ENCODE measurements around the gene TMEM229B. TPM values are rescaled to one million over a fixed set of nuclear protein-coding genes. Genes with fewer than 3 reads are reported as not detected.

The TMEM229B gene
- total and polyA plus RNA-seq, 2 of the 4 experiments (the other 2 are of a cell fraction), result under 0.01 TPM; not detected in 1

- dilution Hi-C loops (cut with HindIII; ENCODE audit: low sequenced_read_pairs, unreplicated experiment), result no loop called here
- ATAC-seq (ENCODE audit: low read depth), result no peak
These were observed 48.0 kb downstream of the TMEM229B start for GRCh38 chr14:67440513-67440912.

More at GRCh38 chr14:67440513-67440912, 48.0 kb downstream of the TMEM229B start:
- in situ Hi-C loops (cut with MboI; ENCODE audit: low sequenced_read_pairs), result loop anchor here (10.0 to 25.0 kb wide), 2 partner anchors 114 to 272 kb away; partner anchors contain the start of gene RDH12
- Histone ChIP-seq H4K5ac (ENCODE audit: low read depth, low read length) (no peak overlapping the region), H3K23ac (ENCODE audit: low read depth, low read length) (no peak overlapping the region), H3K4me2 (ENCODE audit: low read depth, low read length) (no peak overlapping the region), H3K36me3 (ENCODE audit: control insufficient read depth, insufficient read depth, low read length) (no peaks in the 10 kb centered on the region), H2BK5ac (ENCODE audit: low read depth, low read length, poor library complexity, severe bottlenecking) (no peak overlapping the region), H3K56ac (ENCODE audit: extremely low read depth, insufficient read depth, low read length) (no peak overlapping the region), H2AK9ac (replicated peaks; ENCODE audit: low read depth, low read length, poor library complexity) (no peak overlapping the region), H3K14ac (replicated peaks; ENCODE audit: low read depth, low read length) (no peak overlapping the region), H4K8ac (ENCODE audit: low read depth in 2 of 2, low read length in 2 of 2) (no peak overlapping the region), H2BK120ac (ENCODE audit: low read depth, low read length) (no peak overlapping the region), H4K91ac (ENCODE audit: insufficient read depth, low read depth, low read length) (no peak overlapping the region), H3K4me1 (ENCODE audit: control insufficient read depth, insufficient read depth, low read length) (no peaks in the 10 kb centered on the region), H3K4me3 (ENCODE audit: insufficient read depth, low read depth, low read length) (no peak overlapping the region), H2AFZ (replicated peaks; ENCODE audit: low read length, poor library complexity) (no peak overlapping the region), H2AK5ac (ENCODE audit: low read depth, low read length) (no peak overlapping the region), H3K27ac (ENCODE audit: insufficient read depth, low read length) (no peak overlapping the region), H3K9me3 (ENCODE audit: control insufficient read depth, insufficient read depth, low read length) (no peaks in the 10 kb centered on the region), H3K27me3 (ENCODE audit: control insufficient read depth, insufficient read depth, low read length) (peaks cover 43% of the 10 kb centered on the region), H2BK15ac (ENCODE audit: low read depth, low read length) (no peak overlapping the region), H3K9ac (ENCODE audit: low read depth, low read length) (no peak overlapping the region), H3K18ac (ENCODE audit: low read depth, low read length) (no peak overlapping the region), H2BK20ac (ENCODE audit: low read depth, low read length) (no peak overlapping the region), H3K4ac (ENCODE audit: low read depth, low read length) (no peak overlapping the region), H3K79me1 (ENCODE audit: low read depth in 1 of 2, low read length in 2 of 2) (no peaks in the 10 kb centered on the region), H3K9me1 (ENCODE audit: insufficient read depth, low read length) (no peaks in the 10 kb centered on the region), H4K20me1 (ENCODE audit: insufficient read depth, low read length) (no peaks in the 10 kb centered on the region)
- WGBS, 2 experiments (ENCODE audit: extremely low coverage in 2 of 2, insufficient read length in 1 of 2), result 70% methylated on average over 3 of the region's 4 CpGs; no CpG with 5 or more reads in 1 of the 2 experiments
- no peak for TF ChIP-seq SMC3 (IDR thresholded peaks at IDR 0.05; ENCODE audit: low read depth, low read length)
- TF ChIP-seq ELK1 (IDR thresholded peaks at IDR 0.05; ENCODE audit: borderline replicate concordance, low read depth, low read length), result no peak
- TF ChIP-seq RFX5 (IDR thresholded peaks at IDR 0.05; ENCODE audit: low read depth, low read length), result no peak
- TF ChIP-seq RAD21 (IDR thresholded peaks at IDR 0.05; ENCODE audit: low read length), result no peak
- TF ChIP-seq POLR2A (IDR thresholded peaks at IDR 0.05; ENCODE audit: low read depth, low read length), result no peak
- no peak for TF ChIP-seq RCOR1 (IDR thresholded peaks at IDR 0.05; ENCODE audit: insufficient replicate concordance, low read length)
- no peak for TF ChIP-seq MAZ (IDR thresholded peaks at IDR 0.05; ENCODE audit: borderline replicate concordance, low read depth, low read length)
- no peak for TF ChIP-seq MXI1 (IDR thresholded peaks at IDR 0.05; ENCODE audit: borderline replicate concordance, low read depth, low read length)
- TF ChIP-seq CHD1 (IDR thresholded peaks at IDR 0.05; ENCODE audit: low read depth, low read length), result no peak
- no peak for TF ChIP-seq FOS (IDR thresholded peaks at IDR 0.05; ENCODE audit: low read depth, low read length)
- no peak for TF ChIP-seq CTCF (conservative IDR thresholded peaks at IDR 0.05; ENCODE audit: low read depth, low read length)
- no peak for TF ChIP-seq NFE2L2 (IDR thresholded peaks at IDR 0.05; ENCODE audit: low read depth, low read length)
- DNase-seq, result no peak
- intact Hi-C loops (cut with micrococcal nuclease), result no loop called here
- no TSS peak for BruUV-seq (replicated peaks)
- CTCF ChIA-PET, result no interaction called here
- POLR2A ChIA-PET (ENCODE audit: unreplicated experiment), result no interaction called here
